Measurements from ENCODE around the gene TP63. TPM values are rescaled to one million over a fixed set of nuclear protein-coding genes. Genes with fewer than 3 reads are reported as not detected.
"Not testable (repeated sequence)": the region's sequence is repeated elsewhere in the genome, so short reads cannot be mapped to it uniquely, and the experiment has no call there.

Gene TP63
- total and polyA plus RNA-seq, 11 donors = 0.11 to 1.4 (median 0.37) TPM

DNA sequence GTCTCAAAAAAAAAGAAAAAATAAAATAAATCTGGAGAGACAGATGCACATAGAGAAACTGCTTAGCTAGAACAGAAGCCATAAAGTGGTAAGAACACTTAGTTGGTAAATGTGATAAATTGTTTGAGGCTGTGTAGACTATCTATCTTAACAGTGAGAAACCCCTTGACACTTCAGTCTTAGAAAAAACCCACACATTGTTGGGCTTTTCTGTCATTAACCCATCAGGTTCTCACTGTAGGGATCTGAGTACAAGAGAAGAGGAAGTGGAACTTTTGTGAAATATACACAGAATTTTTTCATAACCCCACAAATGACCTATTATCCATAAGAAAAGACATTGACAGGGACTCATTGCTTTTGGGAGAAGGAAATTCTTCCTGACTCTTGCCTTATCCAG is 24.4 kb downstream of the TP63 start:
- Histone ChIP-seq H3K4me1 (no peaks in the 10 kb centered on the region), H3K36me3 (no peaks in the 10 kb centered on the region), H3K4me3 (no peak overlapping the region), H3K9me3 (peaks cover 0 to 32% (median 11%) of the 10 kb centered on the region in 12 donors), H3K27me3 (no peaks in the 10 kb centered on the region), H3K27ac (no peak overlapping the region)
- intact Hi-C loops (cut with DNase I) = no loop called here
- TF ChIP-seq, protein P1, sequence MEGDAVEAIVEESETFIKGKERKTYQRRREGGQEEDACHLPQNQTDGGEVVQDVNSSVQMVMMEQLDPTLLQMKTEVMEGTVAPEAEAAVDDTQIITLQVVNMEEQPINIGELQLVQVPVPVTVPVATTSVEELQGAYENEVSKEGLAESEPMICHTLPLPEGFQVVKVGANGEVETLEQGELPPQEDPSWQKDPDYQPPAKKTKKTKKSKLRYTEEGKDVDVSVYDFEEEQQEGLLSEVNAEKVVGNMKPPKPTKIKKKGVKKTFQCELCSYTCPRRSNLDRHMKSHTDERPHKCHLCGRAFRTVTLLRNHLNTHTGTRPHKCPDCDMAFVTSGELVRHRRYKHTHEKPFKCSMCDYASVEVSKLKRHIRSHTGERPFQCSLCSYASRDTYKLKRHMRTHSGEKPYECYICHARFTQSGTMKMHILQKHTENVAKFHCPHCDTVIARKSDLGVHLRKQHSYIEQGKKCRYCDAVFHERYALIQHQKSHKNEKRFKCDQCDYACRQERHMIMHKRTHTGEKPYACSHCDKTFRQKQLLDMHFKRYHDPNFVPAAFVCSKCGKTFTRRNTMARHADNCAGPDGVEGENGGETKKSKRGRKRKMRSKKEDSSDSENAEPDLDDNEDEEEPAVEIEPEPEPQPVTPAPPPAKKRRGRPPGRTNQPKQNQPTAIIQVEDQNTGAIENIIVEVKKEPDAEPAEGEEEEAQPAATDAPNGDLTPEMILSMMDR (IDR thresholded peaks at IDR 0.05) = no peak
- TF ChIP-seq POLR2A (IDR thresholded peaks at IDR 0.05) = no peak
- ATAC-seq (no peak), DNase-seq (no peak)

GRCh38 chr3:189659571-189659970 is 28.4 kb downstream of the TP63 start:
- Histone ChIP-seq H3K27ac (no peak overlapping the region), H3K9me3 (peaks cover 0 to 32% (median 11%) of the 10 kb centered on the region in 12 donors), H3K4me3 (no peak overlapping the region), H3K27me3 (no peaks in the 10 kb centered on the region), H3K4me1 (peaks cover 0 to 4% (median 0%) of the 10 kb centered on the region in 12 donors), H3K36me3 (no peaks in the 10 kb centered on the region)
- DNase-seq = no peak
- TF ChIP-seq, protein P1 (IDR thresholded peaks at IDR 0.05) = no peak
- no peak for TF ChIP-seq POLR2A (IDR thresholded peaks at IDR 0.05)
- intact Hi-C loops (cut with DNase I) = no loop called here
- no peak for ATAC-seq
- WGBS, 4 donors = 58 to 77% (median 72%) methylated on average over 1 of the region's 1 CpG

DNA sequence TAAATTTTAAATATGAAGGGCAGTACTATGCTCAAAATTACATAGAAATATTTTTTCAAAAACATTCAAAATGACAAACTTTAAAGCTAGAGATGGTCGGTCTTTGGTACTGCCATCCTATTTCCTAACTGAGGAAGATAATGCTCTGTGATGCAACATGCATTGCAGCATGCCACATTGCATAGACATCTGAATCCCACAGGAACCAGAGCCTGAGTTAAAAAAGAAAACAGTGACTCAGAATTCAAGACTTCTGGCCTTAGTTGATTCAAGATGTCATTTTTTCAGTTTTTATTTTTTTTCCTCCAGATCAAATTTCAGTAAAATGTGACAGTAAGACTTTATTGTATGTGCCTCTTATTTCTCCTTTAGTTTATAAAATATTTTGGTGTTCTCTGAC is 33.1 kb downstream of the TP63 start:
- H3K4me3 ChIP-seq = no peak overlapping the region
- H3K36me3 ChIP-seq = no peaks in the 10 kb centered on the region
- ATAC-seq (peak in 2 of 4 donors; percentile 50 to 74), DNase-seq (peak in 1 of 5 donors; percentile 24)
- peaks cover 0 to 3% (median 0%) of the 10 kb centered on the region in 12 donors for H3K9me3 ChIP-seq
- WGBS, 4 donors = 60 to 70% (median 67%) methylated on average over 1 of the region's 1 CpG
- H3K27ac ChIP-seq = no peak overlapping the region
- intact Hi-C loops (cut with DNase I) = no loop called here
- H3K4me1 ChIP-seq = peaks cover 0 to 4% (median 0%) of the 10 kb centered on the region in 12 donors
- no peaks in the 10 kb centered on the region for H3K27me3 ChIP-seq
- TF ChIP-seq, protein P1 (IDR thresholded peaks at IDR 0.05) = no peak
- TF ChIP-seq POLR2A (IDR thresholded peaks at IDR 0.05) = no peak

DNA sequence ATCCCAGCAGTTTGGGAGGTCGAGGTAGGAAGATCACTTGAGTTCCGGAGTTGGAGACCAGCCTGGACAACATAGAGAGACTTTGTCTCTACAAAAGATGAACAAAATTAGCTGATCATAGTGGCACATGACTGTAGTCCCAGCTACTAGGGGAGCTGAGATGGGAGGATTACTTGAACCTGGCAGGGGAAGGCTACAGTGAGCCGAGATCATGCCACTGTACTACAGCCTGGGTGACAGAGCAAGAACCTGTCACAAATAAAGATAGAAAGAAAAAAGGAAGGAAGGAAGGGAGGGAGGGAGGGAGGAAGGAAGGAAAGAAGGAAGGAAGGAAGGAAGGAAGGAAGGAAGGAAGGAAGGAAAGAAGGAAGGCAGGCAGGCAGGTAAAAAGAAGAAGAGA is 41.2 kb downstream of the TP63 start:
- ATAC-seq; H3K4me1 ChIP-seq; intact Hi-C loops (cut with DNase I); H3K9me3 ChIP-seq; H3K27ac ChIP-seq; H3K36me3 ChIP-seq; H3K27me3 ChIP-seq; DNase-seq; H3K4me3 ChIP-seq: not testable (repeated sequence)
- WGBS, 4 donors = 86 to 92% (median 89%) methylated on average over 3 of the region's 3 CpGs

GRCh38 chr3:189673535-189673934 is 42.3 kb downstream of the TP63 start:
- 57 to 66% (median 58%) methylated on average over 2 of the region's 2 CpGs for WGBS, 4 donors
- ATAC-seq (no peak), DNase-seq (no peak)
- H3K4me3 ChIP-seq = no peak overlapping the region
- TF ChIP-seq POLR2A (IDR thresholded peaks at IDR 0.05) = no peak
- TF ChIP-seq, protein P1 (IDR thresholded peaks at IDR 0.05) = no peak
- no peaks in the 10 kb centered on the region for H3K4me1 ChIP-seq
- no peaks in the 10 kb centered on the region for H3K27me3 ChIP-seq
- H3K36me3 ChIP-seq = no peaks in the 10 kb centered on the region
- intact Hi-C loops (cut with DNase I) = no loop called here
- no peak overlapping the region for H3K27ac ChIP-seq
- peaks cover 0 to 15% (median 0%) of the 10 kb centered on the region in 12 donors for H3K9me3 ChIP-seq
